HUDEP-2 (cell line): ENCODE data around the gene BDH1.
A peak's percentile ranks its signal among the peaks of the same experiment; 100 is the strongest.

ENCODE experiments used
- DNase-seq, 76 experiments: peaks; one replicate each; lab custom pipeline; 2025; ENCODE audit not compliant: unreplicated experiment in 76 of 76; lab: John Stamatoyannopoulos, UW

BDH1 gene

GRCh38 chr3:197550489-197550888 is 5.3 kb downstream of the BDH1 start:
- DNase-seq, result no peak

GRCh38 chr3:197549261-197549885 is 6.4 kb downstream of the BDH1 start:
- DNase-seq, result no peak

- no peak for DNase-seq
Observed at GRCh38 chr3:197547306-197548011, 8.3 kb downstream of the BDH1 start.

- DNase-seq, result no peak
Observed at GRCh38 chr3:197546307-197547085, 9.3 kb downstream of the BDH1 start.

- no peak for DNase-seq
Observed at GRCh38 chr3:197545571-197545970, 10.2 kb downstream of the BDH1 start.

- no peak for DNase-seq
Observed at GRCh38 chr3:197545101-197545500, 10.7 kb downstream of the BDH1 start.

- DNase-seq, result no peak
Observed at GRCh38 chr3:197542741-197543454, 12.9 kb downstream of the BDH1 start.

- DNase-seq, result peak in 4 of 76 experiments; percentile 12 to 29 (median 20)
Observed at GRCh38 chr3:197541756-197542539, 13.8 kb downstream of the BDH1 start.

GRCh38 chr3:197540961-197541377 is 14.8 kb downstream of the BDH1 start:
- no peak for DNase-seq

- DNase-seq, result no peak
Observed at GRCh38 chr3:197539651-197540051, 16.1 kb downstream of the BDH1 start.

- no peak for DNase-seq
Observed at GRCh38 chr3:197533927-197534725, 21.6 kb downstream of the BDH1 start.

- no peak for DNase-seq
Observed at GRCh38 chr3:197533396-197533795, 22.4 kb downstream of the BDH1 start.

- DNase-seq, result no peak
Observed at GRCh38 chr3:197532388-197532787, 23.4 kb downstream of the BDH1 start.

- no peak for DNase-seq
Observed at GRCh38 chr3:197528190-197528589, 27.6 kb downstream of the BDH1 start.

- no peak for DNase-seq
Observed at GRCh38 chr3:197527569-197527968, 28.2 kb downstream of the BDH1 start.

GRCh38 chr3:197525706-197526105 is 30.1 kb downstream of the BDH1 start:
- DNase-seq, result peak in 1 of 76 experiments; percentile 12

- DNase-seq, result no peak
Observed at GRCh38 chr3:197524128-197524527, 31.6 kb downstream of the BDH1 start.

GRCh38 chr3:197523526-197523925 is 32.2 kb downstream of the BDH1 start:
- no peak for DNase-seq

- DNase-seq, result no peak
Observed at GRCh38 chr3:197522881-197523441, 32.8 kb downstream of the BDH1 start.
